Osteocyte (in vitro differentiated cells): ENCODE measurements around the gene SPRR5. TPM values are rescaled to one million over a fixed set of nuclear protein-coding genes. Genes with fewer than 3 reads are reported as not detected.

Source experiments
- DNase-seq: peaks from one replicate; pipeline ENCODE4 v3.0.0; 2021; ENCODE audit warnings: mixed read lengths; ENCODE audit not compliant: unreplicated experiment; ENCODE audit errors: extremely low spot score
- H3K27ac Mint-ChIP-seq: one replicate; pipeline ENCODE4 v1.8.0; 2021; ENCODE audit warnings: mild to moderate bottlenecking, mixed read lengths; ENCODE audit not compliant: unreplicated experiment
- H3K27me3 Mint-ChIP-seq: one replicate; pipeline ENCODE4 v1.8.0; 2021; ENCODE audit warnings: mixed read lengths; ENCODE audit not compliant: unreplicated experiment
- H3K36me3 Mint-ChIP-seq: one replicate; pipeline ENCODE4 v1.8.0; 2021; ENCODE audit warnings: mixed read lengths; ENCODE audit not compliant: unreplicated experiment
- H3K4me1 Mint-ChIP-seq: one replicate; pipeline ENCODE4 v1.8.0; 2021; ENCODE audit warnings: mixed read lengths; ENCODE audit not compliant: unreplicated experiment
- H3K4me3 Mint-ChIP-seq: one replicate; pipeline ENCODE4 v1.8.0; 2021; ENCODE audit warnings: mild to moderate bottlenecking, moderate library complexity, mixed read lengths; ENCODE audit not compliant: unreplicated experiment
- H3K9me3 Mint-ChIP-seq: one replicate; pipeline ENCODE4 v1.8.0; 2021; ENCODE audit warnings: mixed read lengths; ENCODE audit not compliant: unreplicated experiment
- total RNA-seq: library from RNA; stranded (reverse); gene quantifications from 2 replicates; pipeline ENCODE4 v1.2.1, GENCODE V29; 2021
- TF ChIP-seq, protein P1 (sequence below): fragments of 200-600 bp; sonication (generic); IDR thresholded peaks from 2 replicates; pipeline ENCODE4 v1.5.0; 2021; ENCODE audit warnings: antibody characterized with exemption, mild to moderate bottlenecking, moderate library complexity

SPRR5 gene
- total RNA-seq, 1 donor from 2014 or later: not detected

- TF ChIP-seq, protein P1, sequence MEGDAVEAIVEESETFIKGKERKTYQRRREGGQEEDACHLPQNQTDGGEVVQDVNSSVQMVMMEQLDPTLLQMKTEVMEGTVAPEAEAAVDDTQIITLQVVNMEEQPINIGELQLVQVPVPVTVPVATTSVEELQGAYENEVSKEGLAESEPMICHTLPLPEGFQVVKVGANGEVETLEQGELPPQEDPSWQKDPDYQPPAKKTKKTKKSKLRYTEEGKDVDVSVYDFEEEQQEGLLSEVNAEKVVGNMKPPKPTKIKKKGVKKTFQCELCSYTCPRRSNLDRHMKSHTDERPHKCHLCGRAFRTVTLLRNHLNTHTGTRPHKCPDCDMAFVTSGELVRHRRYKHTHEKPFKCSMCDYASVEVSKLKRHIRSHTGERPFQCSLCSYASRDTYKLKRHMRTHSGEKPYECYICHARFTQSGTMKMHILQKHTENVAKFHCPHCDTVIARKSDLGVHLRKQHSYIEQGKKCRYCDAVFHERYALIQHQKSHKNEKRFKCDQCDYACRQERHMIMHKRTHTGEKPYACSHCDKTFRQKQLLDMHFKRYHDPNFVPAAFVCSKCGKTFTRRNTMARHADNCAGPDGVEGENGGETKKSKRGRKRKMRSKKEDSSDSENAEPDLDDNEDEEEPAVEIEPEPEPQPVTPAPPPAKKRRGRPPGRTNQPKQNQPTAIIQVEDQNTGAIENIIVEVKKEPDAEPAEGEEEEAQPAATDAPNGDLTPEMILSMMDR: no peak
- H3K4me1 Mint-ChIP-seq: no peaks in the 10 kb centered on the region
- H3K27ac Mint-ChIP-seq: no peak overlapping the region
- H3K27me3 Mint-ChIP-seq: no peaks in the 10 kb centered on the region
- DNase-seq: no peak
- H3K36me3 Mint-ChIP-seq: no peaks in the 10 kb centered on the region
- no peak overlapping the region for H3K4me3 Mint-ChIP-seq
- H3K9me3 Mint-ChIP-seq: no peaks in the 10 kb centered on the region
Measured at GRCh38 chr1:152912471-152912870, 34.5 kb upstream of the SPRR5 start.

GRCh38 chr1:152912900-152913299 is 34.1 kb upstream of the SPRR5 start:
- Mint-ChIP-seq H3K4me1 (no peaks in the 10 kb centered on the region), H3K4me3 (no peak overlapping the region), H3K36me3 (no peaks in the 10 kb centered on the region), H3K9me3 (no peaks in the 10 kb centered on the region), H3K27me3 (no peaks in the 10 kb centered on the region), H3K27ac (no peak overlapping the region)
- no peak for DNase-seq
- TF ChIP-seq, protein P1: no peak

DNA sequence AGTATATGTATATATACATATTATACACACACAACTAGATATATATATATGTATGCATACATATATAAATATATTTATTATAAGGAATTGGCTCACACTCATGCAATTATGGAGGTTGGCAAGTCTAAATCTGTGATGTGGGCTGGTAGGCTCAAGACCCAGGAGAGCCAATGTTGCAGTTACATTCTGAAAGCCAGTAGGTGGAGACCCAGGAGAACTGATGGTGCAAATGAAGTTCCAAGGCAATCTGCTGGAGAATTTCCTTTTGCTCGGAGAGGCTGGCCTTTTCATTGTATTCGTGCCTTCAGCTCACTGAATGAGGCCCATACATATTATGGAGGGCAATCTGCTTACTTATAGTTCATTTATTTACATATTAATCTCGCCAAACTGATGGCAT is 29.2 kb upstream of the SPRR5 start:
- DNase-seq: no peak
- Mint-ChIP-seq H3K4me3 (no peak overlapping the region), H3K27me3 (no peaks in the 10 kb centered on the region), H3K4me1 (no peaks in the 10 kb centered on the region), H3K36me3 (no peaks in the 10 kb centered on the region), H3K9me3 (no peaks in the 10 kb centered on the region), H3K27ac (no peak overlapping the region)
- TF ChIP-seq, protein P1: no peak

GRCh38 chr1:152919071-152919470 is 27.9 kb upstream of the SPRR5 start:
- Mint-ChIP-seq H3K27ac (no peak overlapping the region), H3K9me3 (no peaks in the 10 kb centered on the region), H3K27me3 (no peaks in the 10 kb centered on the region), H3K4me1 (no peaks in the 10 kb centered on the region), H3K4me3 (no peak overlapping the region), H3K36me3 (no peaks in the 10 kb centered on the region)
- no peak for DNase-seq
- TF ChIP-seq, protein P1: no peak

DNA sequence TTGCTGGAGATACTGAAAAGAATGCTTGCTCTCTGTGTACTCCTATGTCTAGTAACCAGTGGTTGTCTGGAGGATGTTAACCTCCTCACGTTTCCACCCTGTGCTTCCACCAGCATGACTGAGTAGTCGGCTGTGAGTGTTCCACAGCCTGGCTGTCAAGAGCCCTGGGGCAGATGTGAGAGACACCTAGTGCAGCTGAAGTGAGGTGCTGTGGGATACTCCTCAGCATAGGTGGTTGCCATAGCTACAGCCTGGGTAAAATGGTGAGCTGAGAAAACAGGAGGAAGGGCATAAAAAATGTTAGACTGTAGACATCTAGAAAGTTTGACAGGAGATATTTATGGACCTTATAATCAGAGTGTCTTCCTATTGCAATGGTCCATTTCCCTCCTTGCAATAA is 22.8 kb upstream of the SPRR5 start:
- Mint-ChIP-seq H3K9me3 (no peaks in the 10 kb centered on the region), H3K4me3 (no peak overlapping the region), H3K36me3 (no peaks in the 10 kb centered on the region), H3K4me1 (no peaks in the 10 kb centered on the region), H3K27ac (no peak overlapping the region), H3K27me3 (no peaks in the 10 kb centered on the region)
- DNase-seq: no peak
- TF ChIP-seq, protein P1: no peak
